GM18870 (cell line): ENCODE results near the gene AGA.

ENCODE experiments used
- ATAC-seq: cut with Tn5 transposase; IDR thresholded peaks from one replicate; pipeline ENCODE4 v1.9.1; 2021; ENCODE audit warnings: moderate library complexity; ENCODE audit not compliant: unreplicated experiment

The AGA gene

GRCh38 chr4:177447417-177448004 is 5.3 kb upstream of the AGA start:
- ATAC-seq, result no peak

- ATAC-seq, result no peak
These were observed 4.3 kb upstream of the AGA start for GRCh38 chr4:177446586-177446985.

GRCh38 chr4:177444911-177445736 is 2.9 kb upstream of the AGA start:
- no peak for ATAC-seq

- peak; percentile 46 for ATAC-seq
These were observed 1.0 kb downstream of the AGA start for GRCh38 chr4:177441061-177441802.

- ATAC-seq, result no peak
These were observed 5.8 kb downstream of the AGA start for GRCh38 chr4:177436456-177436855.

- ATAC-seq, result no peak
These were observed 7.6 kb downstream of the AGA start for GRCh38 chr4:177434667-177435066.

- ATAC-seq, result no peak
These were observed 15.0 kb downstream of the AGA start for GRCh38 chr4:177427192-177427591.

GRCh38 chr4:177419434-177419833 is 22.8 kb downstream of the AGA start:
- no peak for ATAC-seq

GRCh38 chr4:177413656-177414055 is 28.6 kb downstream of the AGA start:
- ATAC-seq, result no peak

GRCh38 chr4:177413076-177413475 is 29.2 kb downstream of the AGA start:
- no peak for ATAC-seq

GRCh38 chr4:177411996-177412395 is 30.2 kb downstream of the AGA start:
- ATAC-seq, result no peak

- ATAC-seq, result no peak
These were observed 31.7 kb downstream of the AGA start for GRCh38 chr4:177410566-177410965.

GRCh38 chr4:177408023-177408422 is 34.2 kb downstream of the AGA start:
- ATAC-seq, result no peak

GRCh38 chr4:177405508-177405907 is 36.7 kb downstream of the AGA start:
- ATAC-seq, result no peak

GRCh38 chr4:177404986-177405385 is 37.3 kb downstream of the AGA start:
- no peak for ATAC-seq

- no peak for ATAC-seq
These were observed 37.9 kb downstream of the AGA start for GRCh38 chr4:177404342-177404741.

- ATAC-seq, result no peak
These were observed 38.5 kb downstream of the AGA start for GRCh38 chr4:177403746-177404145.

GRCh38 chr4:177401658-177402273 is 40.5 kb downstream of the AGA start:
- no peak for ATAC-seq

- no peak for ATAC-seq
These were observed 42.2 kb downstream of the AGA start for GRCh38 chr4:177400030-177400429.

GRCh38 chr4:177396352-177396751 is 45.9 kb downstream of the AGA start:
- ATAC-seq, result peak; percentile 47

GRCh38 chr4:177393236-177393635 is 49.0 kb downstream of the AGA start:
- ATAC-seq, result peak; percentile 55
